GM21367 (cell line): ENCODE results near the gene LRRC1.

Experiments
- ATAC-seq: cut with Tn5 transposase; IDR thresholded peaks from one replicate; pipeline ENCODE4 v1.9.1; 2021; ENCODE audit not compliant: unreplicated experiment

The LRRC1 gene

DNA sequence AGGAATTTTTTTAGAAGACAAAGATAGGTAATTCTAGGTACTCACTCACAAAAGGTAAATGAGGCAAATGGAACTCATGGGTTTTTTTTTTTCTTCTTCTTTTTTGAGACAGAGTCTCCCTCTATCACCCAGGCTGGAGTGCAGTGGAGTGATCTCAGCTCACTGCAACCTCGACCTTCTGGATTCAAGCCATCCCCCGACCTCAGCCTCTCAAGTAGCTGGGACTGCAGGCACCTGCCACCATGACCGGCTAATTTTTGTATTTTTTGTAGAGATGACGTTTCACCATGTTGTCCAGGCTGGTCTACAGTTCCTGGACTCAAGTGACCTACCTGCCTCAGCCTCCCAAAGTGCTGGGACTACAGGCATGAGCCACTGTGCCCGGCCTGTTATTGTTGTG, 126.1 kb downstream of the LRRC1 start:
- no peak for ATAC-seq

DNA sequence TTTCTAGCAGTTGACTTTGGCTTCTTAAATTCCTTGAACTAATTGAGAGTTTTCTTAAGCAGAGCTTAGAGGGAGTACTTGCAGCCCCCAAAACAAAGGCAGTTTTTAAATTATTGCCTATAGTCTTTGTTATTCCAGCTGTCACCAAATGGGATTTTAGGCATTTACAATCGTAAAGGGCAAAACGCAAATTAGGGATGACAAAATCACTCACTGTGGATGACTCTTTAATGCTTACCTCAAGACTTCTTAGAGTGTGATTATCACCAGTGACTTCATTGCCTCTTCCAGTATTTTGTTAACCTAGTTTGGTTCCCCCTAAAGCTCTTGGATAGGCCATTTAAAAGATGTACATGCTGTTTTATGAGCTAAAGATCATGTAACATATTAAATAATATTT, 126.8 kb downstream of the LRRC1 start:
- ATAC-seq: no peak

DNA sequence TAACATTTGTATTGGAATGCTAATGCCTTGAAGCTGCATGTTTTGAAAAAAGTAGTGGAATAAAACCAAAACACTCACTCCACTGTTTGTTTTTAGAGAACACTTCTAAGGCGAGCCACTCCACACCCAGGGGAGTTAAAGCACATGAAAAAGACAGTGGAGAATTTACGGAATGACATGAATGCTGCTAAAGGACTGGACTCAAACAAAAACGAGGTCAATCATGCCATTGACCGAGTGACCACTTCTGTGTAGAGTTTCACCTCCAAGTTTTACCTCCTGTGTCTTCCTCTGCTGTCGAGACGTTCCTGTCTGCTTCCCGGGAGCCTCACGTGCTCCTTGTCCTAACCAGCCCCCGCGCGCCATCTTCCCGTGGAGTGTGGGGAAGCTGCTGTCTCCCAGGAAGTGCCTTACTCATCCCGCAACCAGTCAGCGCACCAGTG, 127.8 kb downstream of the LRRC1 start:
- ATAC-seq: no peak

- ATAC-seq: peak; percentile 69
Observed at GRCh38 chr6:53924277-53924676, 129.5 kb downstream of the LRRC1 start.

GRCh38 chr6:53924821-53925422, 130.1 kb downstream of the LRRC1 start:
- no peak for ATAC-seq

DNA sequence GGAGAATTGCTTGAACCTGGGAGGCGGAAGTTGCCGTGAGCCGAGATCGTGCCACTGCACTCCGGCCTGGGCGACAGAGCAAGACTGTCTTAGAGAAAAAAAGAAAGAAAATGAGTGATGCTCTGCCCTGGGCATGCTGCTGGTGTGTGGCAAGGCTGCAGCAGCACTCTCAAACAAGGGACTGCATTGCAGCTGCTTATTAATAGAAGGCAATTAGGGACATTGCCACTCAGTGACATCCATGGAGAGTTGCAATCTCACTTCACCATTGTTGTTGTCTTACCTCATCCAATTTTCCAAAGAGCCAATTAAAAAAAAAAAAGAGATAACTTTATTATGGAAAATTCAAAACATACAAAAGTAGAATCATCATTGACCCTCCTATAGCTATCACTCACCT, 131.1 kb downstream of the LRRC1 start:
- ATAC-seq: no peak

DNA sequence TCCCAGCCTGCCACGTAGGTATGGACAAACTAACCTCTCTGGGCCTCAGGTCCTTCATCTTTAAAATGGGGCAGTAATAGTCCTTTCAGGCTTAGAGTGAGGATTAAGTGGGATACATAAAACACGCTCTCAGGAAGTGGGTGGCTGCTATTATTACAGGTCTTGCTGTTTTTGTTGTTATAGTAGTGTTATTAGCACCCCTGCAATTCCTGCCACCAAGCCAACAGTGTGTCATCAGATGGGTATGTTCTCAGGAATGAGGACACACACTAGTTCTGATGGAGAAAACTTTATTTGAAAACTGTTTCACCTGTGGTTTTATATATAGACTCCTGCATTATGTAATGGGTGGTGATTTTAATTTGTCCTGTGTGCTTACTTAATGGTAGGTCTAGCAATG, 131.7 kb downstream of the LRRC1 start:
- ATAC-seq: no peak

- ATAC-seq: no peak
Observed at GRCh38 chr6:53928641-53929040, 133.8 kb downstream of the LRRC1 start.

DNA sequence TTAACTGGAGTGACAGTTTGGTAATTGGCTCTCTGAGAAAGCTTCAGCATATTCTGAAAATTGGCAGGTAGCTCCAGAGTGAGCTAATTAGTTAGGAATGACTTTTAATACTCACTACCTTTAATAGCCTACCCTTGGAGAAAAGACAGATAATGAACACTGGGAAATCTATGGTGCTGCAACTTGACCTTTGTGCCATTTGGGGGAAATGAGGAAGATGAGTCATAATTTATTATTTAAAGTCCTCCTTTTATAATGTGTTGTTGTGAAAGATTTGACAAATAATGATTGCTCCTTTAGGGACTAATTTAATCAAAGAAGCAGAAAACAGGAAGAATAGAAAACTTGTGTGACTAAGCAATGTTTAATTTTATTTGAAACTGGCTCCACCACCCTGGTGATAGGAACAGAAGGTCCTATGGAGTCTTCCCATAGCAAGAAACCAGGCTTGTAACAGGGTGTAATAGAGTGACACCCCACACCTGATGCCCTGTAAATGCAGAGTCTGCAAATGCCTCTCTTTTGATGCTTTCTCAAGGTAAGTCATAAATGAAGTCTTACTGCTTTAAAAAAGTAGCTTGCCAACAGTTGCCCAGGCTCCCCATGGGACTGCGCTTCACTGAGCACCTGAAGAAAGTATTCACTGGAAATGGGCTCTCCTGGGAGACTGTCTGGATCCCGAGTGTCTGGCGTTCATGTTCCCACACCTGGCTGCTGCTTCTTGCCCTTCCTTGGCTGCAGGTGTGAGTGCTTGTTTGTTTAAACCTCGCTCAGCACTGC, 134.4 kb downstream of the LRRC1 start:
- ATAC-seq: no peak

DNA sequence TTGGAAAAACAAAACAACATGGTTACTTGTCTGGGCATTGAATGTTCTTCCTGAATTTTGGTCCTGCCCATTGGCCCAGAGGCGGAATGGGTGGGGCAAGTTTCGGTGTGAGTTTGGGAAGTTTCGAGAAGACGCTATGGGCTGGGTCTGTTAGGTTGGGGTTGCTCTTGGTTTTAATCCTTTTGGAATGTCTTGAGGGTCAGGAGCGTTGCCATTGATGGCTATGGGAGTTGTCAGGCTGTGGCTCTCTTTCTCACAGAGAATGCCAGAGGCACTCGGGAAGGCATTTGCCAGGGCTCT, 135.0 kb downstream of the LRRC1 start:
- ATAC-seq: no peak

DNA sequence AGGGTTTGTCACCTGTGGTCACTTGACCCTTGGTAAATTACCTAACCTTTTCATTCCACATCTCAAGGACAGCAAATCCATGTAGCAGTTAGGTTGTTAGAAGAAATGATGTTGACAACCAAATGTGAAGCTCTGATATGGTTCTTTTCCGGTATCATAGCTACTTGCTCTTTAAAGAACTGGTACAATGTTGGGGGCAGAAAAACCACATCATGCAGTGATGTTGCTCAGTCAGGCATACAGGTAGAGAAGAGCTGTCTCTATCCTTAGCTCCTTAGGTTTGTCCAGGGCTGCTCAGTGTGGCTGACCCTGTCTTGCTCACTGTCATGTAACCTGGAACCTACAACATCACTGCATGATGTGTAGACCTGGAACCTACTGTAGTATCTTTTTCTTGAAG, 135.5 kb downstream of the LRRC1 start:
- ATAC-seq: no peak

DNA sequence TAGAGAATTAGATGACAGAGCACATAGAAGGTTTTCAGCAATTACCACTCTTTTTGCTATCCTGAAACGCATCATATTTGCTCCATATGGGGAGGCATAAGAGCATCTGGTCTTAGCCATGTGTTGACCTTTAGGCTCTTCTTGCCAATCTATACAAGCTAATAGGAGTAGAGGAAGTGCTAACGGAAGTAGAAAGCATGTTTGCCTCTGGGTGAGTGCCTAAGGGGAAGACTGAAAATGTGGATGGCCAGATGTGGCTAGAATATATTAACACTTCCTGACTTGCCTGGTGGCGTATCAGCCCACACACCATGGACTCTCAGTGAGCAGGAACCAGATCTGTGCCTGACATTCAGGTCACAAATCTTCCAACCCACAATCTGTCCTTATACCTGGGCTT, 136.3 kb downstream of the LRRC1 start:
- ATAC-seq: no peak

DNA sequence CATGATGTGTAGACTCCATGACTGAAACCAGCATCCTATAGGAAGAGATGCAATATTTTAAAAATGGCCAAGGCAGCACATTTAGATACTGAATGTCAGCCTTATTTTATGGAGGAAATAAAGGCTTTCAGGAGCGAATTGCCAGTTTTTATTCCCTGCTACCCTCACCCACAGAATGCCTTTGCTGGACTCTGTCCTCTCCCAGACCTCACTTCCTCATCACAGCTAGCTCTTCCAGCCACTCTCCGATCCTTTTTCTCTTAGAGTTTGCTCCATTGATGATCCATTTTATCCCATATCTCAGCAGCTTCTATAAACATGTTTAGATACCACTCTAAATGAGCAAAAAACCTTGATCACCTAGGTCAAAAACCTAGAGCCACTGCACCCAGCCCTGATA, 137.7 kb downstream of the LRRC1 start:
- ATAC-seq: no peak

- no peak for ATAC-seq
Observed at GRCh38 chr6:53934023-53934422, 139.2 kb downstream of the LRRC1 start.

- no peak for ATAC-seq
Observed at GRCh38 chr6:53937461-53937860, 142.7 kb downstream of the LRRC1 start.

GRCh38 chr6:53938810-53939209, 144.0 kb downstream of the LRRC1 start:
- ATAC-seq: no peak

DNA sequence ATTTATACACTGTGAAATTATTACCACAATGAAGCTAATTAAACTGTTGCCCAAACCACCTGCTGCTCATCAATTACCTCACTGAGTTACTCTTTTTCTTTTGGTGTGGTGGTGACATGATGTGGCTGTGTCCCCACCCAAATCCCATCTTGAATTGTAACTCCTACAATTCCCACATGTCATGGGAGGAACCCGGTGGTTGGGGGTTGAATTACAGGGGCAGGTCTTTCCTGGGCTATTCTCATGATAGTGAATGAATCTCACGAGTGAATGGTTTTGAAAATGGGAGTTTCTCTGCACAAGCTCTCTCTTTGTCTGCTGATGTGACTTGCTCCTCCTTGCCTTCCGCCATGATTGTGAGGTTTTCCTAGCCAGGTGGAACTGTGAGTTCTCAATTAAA, 145.0 kb downstream of the LRRC1 start:
- no peak for ATAC-seq

DNA sequence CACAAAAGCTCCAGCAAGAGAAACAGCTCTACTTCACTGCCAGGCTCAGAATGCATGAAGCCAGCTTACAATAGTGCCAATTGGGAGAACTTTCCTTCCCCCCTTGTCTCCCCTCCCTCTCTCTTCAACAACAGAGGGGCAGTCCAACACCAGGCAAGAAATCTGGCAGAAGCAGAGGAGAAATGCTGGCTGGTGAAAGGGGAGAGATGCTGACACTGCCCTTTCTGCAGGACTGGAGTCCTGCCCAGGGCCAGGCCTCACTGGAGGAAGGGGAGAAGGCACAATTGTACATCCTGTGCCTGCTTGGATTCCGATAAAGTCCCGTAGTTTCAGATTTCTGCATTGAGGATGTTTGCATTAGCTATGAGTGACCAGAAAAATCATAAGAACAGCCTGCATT, 148.6 kb downstream of the LRRC1 start:
- ATAC-seq: no peak

- ATAC-seq: no peak
Observed at GRCh38 chr6:53944091-53944490, 149.3 kb downstream of the LRRC1 start.

- no peak for ATAC-seq
Observed at GRCh38 chr6:53944543-53944942, 149.7 kb downstream of the LRRC1 start.

- ATAC-seq: no peak
Observed at GRCh38 chr6:53945765-53946407, 151.1 kb downstream of the LRRC1 start.

GRCh38 chr6:53947780-53948179, 153.0 kb downstream of the LRRC1 start:
- no peak for ATAC-seq

GRCh38 chr6:53951383-53951782, 156.6 kb downstream of the LRRC1 start:
- no peak for ATAC-seq
